HUES6 (cell line): ENCODE data around the gene NLRC5.

Experiments used
- H3K27ac ChIP-seq: 2 replicates; pipeline ENCODE4 v1.7.0; 2013; ENCODE audit warnings: low read depth, mild to moderate bottlenecking, low read length, inconsistent platforms
- H3K27me3 ChIP-seq: 2 replicates; pipeline ENCODE4 v1.6.1; 2013; ENCODE audit warnings: low read length; ENCODE audit not compliant: control insufficient read depth, insufficient read depth
- H3K36me3 ChIP-seq: 2 replicates; pipeline ENCODE4 v1.6.1; 2013; ENCODE audit warnings: low read length; ENCODE audit not compliant: control insufficient read depth, insufficient read depth
- H3K4me1 ChIP-seq: 2 replicates; pipeline ENCODE4 v1.6.1; 2013; ENCODE audit warnings: low read length; ENCODE audit not compliant: control insufficient read depth, insufficient read depth
- H3K4me3 ChIP-seq: 2 replicates; pipeline ENCODE4 v1.5.1; 2013; ENCODE audit warnings: low read depth, low read length
- H3K9ac ChIP-seq: one replicate; pipeline ENCODE4 v1.6.1; 2013; ENCODE audit warnings: mild to moderate bottlenecking, low read length
- H3K9me3 ChIP-seq: 2 replicates; pipeline ENCODE4 v1.6.1; 2013; ENCODE audit warnings: low read depth, low read length; ENCODE audit not compliant: control insufficient read depth, insufficient read depth

The NLRC5 gene

GRCh38 chr16:56974549-56975300 is 14.6 kb upstream of the NLRC5 start:
- no peak overlapping the region for H3K27ac ChIP-seq
- H3K27me3 ChIP-seq, result no peaks in the 10 kb centered on the region
- H3K36me3 ChIP-seq, result no peaks in the 10 kb centered on the region
- no peaks in the 10 kb centered on the region for H3K9me3 ChIP-seq
- no peaks in the 10 kb centered on the region for H3K4me1 ChIP-seq
- H3K9ac ChIP-seq, result no peak overlapping the region
- H3K4me3 ChIP-seq, result no peak overlapping the region

DNA sequence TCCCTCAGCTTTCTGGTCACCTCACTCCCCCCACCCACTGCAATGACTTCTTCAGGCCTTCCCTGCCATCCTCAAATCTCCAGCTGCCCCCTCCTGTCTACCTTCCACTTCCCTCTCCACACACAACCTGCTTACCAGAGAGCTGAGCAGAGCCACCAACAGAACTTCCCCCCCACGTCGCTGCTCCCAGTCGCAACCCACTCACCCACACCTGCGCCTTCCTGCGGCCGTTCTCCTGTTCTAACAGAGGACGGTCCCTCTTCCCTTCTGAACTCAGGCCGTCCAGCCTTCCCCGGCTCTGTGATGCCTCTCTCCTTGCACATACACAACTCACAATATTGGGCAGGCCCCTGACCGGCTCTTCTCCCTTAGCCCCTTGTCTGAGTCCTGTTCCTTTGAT is 13.6 kb upstream of the NLRC5 start:
- Histone ChIP-seq H3K27me3 (no peaks in the 10 kb centered on the region), H3K4me1 (no peaks in the 10 kb centered on the region), H3K9ac (no peak overlapping the region), H3K9me3 (no peaks in the 10 kb centered on the region), H3K36me3 (no peaks in the 10 kb centered on the region), H3K27ac (no peak overlapping the region), H3K4me3 (no peak overlapping the region)

- H3K36me3 ChIP-seq, result no peaks in the 10 kb centered on the region
- no peaks in the 10 kb centered on the region for H3K4me1 ChIP-seq
- no peaks in the 10 kb centered on the region for H3K27me3 ChIP-seq
- H3K4me3 ChIP-seq, result no peak overlapping the region
- H3K27ac ChIP-seq, result no peak overlapping the region
- H3K9me3 ChIP-seq, result no peaks in the 10 kb centered on the region
- no peak overlapping the region for H3K9ac ChIP-seq
Measured at GRCh38 chr16:56977216-56977615, 12.1 kb upstream of the NLRC5 start.

- Histone ChIP-seq H3K27me3 (no peaks in the 10 kb centered on the region), H3K4me3 (no peak overlapping the region), H3K4me1 (no peaks in the 10 kb centered on the region), H3K9ac (no peak overlapping the region), H3K27ac (no peak overlapping the region), H3K36me3 (no peaks in the 10 kb centered on the region), H3K9me3 (no peaks in the 10 kb centered on the region)
Measured at GRCh38 chr16:56977823-56978430, 11.4 kb upstream of the NLRC5 start.

DNA sequence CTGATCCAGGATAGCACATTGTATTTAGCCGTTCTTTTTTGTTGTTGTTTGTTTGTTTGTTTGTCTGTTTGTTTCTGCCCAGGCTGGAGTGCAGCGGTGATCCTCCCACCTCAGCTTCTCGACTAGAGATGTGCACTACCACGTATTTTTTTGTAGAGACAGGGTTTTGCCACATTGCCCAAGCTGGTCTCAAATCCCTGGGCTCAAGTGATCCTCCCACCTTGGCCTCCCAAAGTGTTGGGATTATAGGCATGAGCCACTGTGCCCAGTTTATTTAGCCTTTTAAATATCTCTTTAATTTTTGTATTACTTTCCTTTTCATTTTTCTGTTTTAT is 9.2 kb upstream of the NLRC5 start:
- no peak overlapping the region for H3K9ac ChIP-seq

GRCh38 chr16:56980792-56981724 is 8.3 kb upstream of the NLRC5 start:
- H3K27me3 ChIP-seq, result no peaks in the 10 kb centered on the region
- no peak overlapping the region for H3K27ac ChIP-seq
- no peak overlapping the region for H3K4me3 ChIP-seq
- H3K9ac ChIP-seq, result no peak overlapping the region
- H3K9me3 ChIP-seq, result no peaks in the 10 kb centered on the region
- no peaks in the 10 kb centered on the region for H3K36me3 ChIP-seq
- H3K4me1 ChIP-seq, result peaks cover 10% of the 10 kb centered on the region; the same call in 1 of the 2 replicates

More for the DNA sequence above, 9.2 kb upstream of the NLRC5 start:
- Histone ChIP-seq H3K9me3 (no peaks in the 10 kb centered on the region), H3K4me3 (no peak overlapping the region), H3K27ac (no peak overlapping the region), H3K27me3 (no peaks in the 10 kb centered on the region), H3K36me3 (no peaks in the 10 kb centered on the region), H3K4me1 (peaks cover 6% of the 10 kb centered on the region; the same call in 1 of the 2 replicates)

DNA sequence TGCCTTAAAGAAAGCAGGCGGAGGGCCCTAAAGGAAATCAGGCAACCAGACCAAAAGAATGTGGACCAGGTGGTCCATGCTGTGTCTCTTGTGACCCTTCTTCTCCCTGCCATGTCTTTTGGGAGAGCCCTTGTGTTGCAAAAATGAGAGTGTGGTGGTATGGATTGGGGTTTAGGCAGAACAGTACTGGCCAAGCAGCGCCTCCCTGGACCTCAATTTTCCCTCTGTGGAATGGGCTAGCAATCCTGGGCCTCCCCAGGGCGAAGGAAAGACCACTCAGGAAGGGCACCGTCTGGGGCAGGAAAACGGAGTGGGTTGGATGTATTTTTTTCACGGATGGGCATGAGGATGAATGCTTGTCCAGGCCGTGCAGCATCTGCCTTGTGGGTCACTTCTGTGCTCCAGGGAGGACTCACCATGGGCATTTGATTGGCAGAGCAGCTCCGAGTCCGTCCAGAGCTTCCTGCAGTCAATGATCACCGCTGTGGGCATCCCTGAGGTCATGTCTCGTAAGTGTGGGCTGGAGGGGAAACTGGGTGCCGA is 7.6 kb upstream of the NLRC5 start:
- H3K4me1 ChIP-seq, result peaks cover 10% of the 10 kb centered on the region; the same call in 1 of the 2 replicates
- H3K27ac ChIP-seq, result no peak overlapping the region
- no peaks in the 10 kb centered on the region for H3K9me3 ChIP-seq
- H3K4me3 ChIP-seq, result no peak overlapping the region
- no peaks in the 10 kb centered on the region for H3K36me3 ChIP-seq
- H3K27me3 ChIP-seq, result no peaks in the 10 kb centered on the region
- no peak overlapping the region for H3K9ac ChIP-seq

- Histone ChIP-seq H3K9ac (no peak overlapping the region), H3K9me3 (no peaks in the 10 kb centered on the region), H3K4me3 (no peak overlapping the region), H3K27ac (no peak overlapping the region), H3K27me3 (peaks cover 5% of the 10 kb centered on the region), H3K36me3 (no peaks in the 10 kb centered on the region), H3K4me1 (peaks cover 10% of the 10 kb centered on the region; the same call in 1 of the 2 replicates)
Measured at GRCh38 chr16:56982695-56983094, 6.7 kb upstream of the NLRC5 start.

DNA sequence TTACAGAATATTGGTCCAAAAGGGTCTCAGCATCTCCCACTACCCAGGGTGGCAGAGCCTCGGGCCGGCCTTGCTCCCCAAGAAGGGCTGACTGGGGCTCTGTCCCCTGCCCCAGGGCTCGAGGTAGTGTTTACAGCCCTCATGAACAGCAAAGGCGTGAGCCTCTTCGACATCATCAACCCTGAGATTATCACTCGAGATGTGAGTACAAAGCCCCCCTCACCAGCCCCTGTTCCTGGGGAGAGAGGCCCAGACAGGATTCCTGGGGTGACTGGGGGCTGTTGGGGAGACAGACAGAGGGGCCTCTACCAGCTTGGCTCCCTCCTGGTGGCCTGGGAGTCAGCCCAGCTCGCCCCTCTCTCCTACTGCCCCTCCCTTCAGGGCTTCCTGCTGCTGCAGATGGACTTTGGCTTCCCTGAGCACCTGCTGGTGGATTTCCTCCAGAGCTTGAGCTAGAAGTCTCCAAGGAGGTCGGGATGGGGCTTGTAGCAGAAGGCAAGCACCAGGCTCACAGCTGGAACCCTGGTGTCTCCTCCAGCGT is 6.1 kb upstream of the NLRC5 start:
- no peaks in the 10 kb centered on the region for H3K36me3 ChIP-seq
- no peak overlapping the region for H3K4me3 ChIP-seq
- no peak overlapping the region for H3K9ac ChIP-seq
- peaks cover 11% of the 10 kb centered on the region for H3K27me3 ChIP-seq
- H3K9me3 ChIP-seq, result no peaks in the 10 kb centered on the region
- H3K27ac ChIP-seq, result no peak overlapping the region
- H3K4me1 ChIP-seq, result peaks cover 10% of the 10 kb centered on the region; the same call in 1 of the 2 replicates

- Histone ChIP-seq H3K4me3 (no peak overlapping the region), H3K36me3 (no peaks in the 10 kb centered on the region), H3K27ac (no peak overlapping the region), H3K9ac (no peak overlapping the region), H3K4me1 (peaks cover 10% of the 10 kb centered on the region; the same call in 1 of the 2 replicates), H3K27me3 (peaks cover 24% of the 10 kb centered on the region), H3K9me3 (no peaks in the 10 kb centered on the region)
Measured at GRCh38 chr16:56984639-56985038, 4.7 kb upstream of the NLRC5 start.
